Measurements from ENCODE around the gene MYDGF.

GRCh38 chr19:4684312-4685095 lies 14.4 kb upstream of the MYDGF start:
- TF ChIP-seq, protein P1, sequence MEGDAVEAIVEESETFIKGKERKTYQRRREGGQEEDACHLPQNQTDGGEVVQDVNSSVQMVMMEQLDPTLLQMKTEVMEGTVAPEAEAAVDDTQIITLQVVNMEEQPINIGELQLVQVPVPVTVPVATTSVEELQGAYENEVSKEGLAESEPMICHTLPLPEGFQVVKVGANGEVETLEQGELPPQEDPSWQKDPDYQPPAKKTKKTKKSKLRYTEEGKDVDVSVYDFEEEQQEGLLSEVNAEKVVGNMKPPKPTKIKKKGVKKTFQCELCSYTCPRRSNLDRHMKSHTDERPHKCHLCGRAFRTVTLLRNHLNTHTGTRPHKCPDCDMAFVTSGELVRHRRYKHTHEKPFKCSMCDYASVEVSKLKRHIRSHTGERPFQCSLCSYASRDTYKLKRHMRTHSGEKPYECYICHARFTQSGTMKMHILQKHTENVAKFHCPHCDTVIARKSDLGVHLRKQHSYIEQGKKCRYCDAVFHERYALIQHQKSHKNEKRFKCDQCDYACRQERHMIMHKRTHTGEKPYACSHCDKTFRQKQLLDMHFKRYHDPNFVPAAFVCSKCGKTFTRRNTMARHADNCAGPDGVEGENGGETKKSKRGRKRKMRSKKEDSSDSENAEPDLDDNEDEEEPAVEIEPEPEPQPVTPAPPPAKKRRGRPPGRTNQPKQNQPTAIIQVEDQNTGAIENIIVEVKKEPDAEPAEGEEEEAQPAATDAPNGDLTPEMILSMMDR (IDR thresholded peaks at IDR 0.05; ENCODE audit: insufficient read depth, low read depth, low read length): no peak
- TF ChIP-seq EZH2 (IDR thresholded peaks at IDR 0.05; ENCODE audit: insufficient read depth, low read length): no peak

Data from astrocyte (in vitro differentiated cells and primary cell).